IMR-90 (cell line): ENCODE measurements around the gene SNX5. TPM values are rescaled to one million over a fixed set of nuclear protein-coding genes. Genes with fewer than 3 reads are reported as not detected.

Experiments
- ATAC-seq: fragments of 200-7000 bp; cut with Tn5 transposase; 2 replicates; pipeline ENCODE4 v1.9.1; 2020; ENCODE audit warnings: low read depth, mild to moderate bottlenecking, moderate library complexity
- BruUV-seq: library from RNA; stranded (reverse); fragments of 400-500 nt; replicated peaks from 2 replicates; lab custom pipeline; 2021; lab: Mats Ljungman, UMichigan
- CTCF ChIA-PET: fragments of 300-600 bp; formaldehyde crosslinking; extraction: SDS; loops from one replicate; lab custom pipeline; 2021; ENCODE audit warnings: antibody characterized with exemption; lab: Yijun Ruan, JAX
- POLR2A ChIA-PET: fragments of 300-600 bp; sonication (Branson Sonifier 250); formaldehyde crosslinking; loops from one replicate; lab custom pipeline; 2022; ENCODE audit warnings: antibody characterized with exemption; ENCODE audit not compliant: unreplicated experiment; lab: Charles Lee
- DNase-seq: peaks from one replicate; pipeline ENCODE4 v3.0.0; 2013
- H2AFZ ChIP-seq: replicated peaks from 2 replicates; pipeline ENCODE3; 2013; ENCODE audit warnings: low read length, mild to moderate bottlenecking; ENCODE audit not compliant: poor library complexity
- H2AK5ac ChIP-seq: 2 replicates; pipeline ENCODE4 v1.6.1; 2013; ENCODE audit warnings: low read depth, low read length, inconsistent platforms
- H2AK9ac ChIP-seq: replicated peaks from 2 replicates; pipeline ENCODE3; 2013; ENCODE audit warnings: mild to moderate bottlenecking, low read depth, low read length, moderate library complexity; ENCODE audit not compliant: poor library complexity
- H2BK120ac ChIP-seq: 2 replicates; pipeline ENCODE4 v1.6.1; 2013; ENCODE audit warnings: low read depth, low read length, inconsistent platforms
- H2BK15ac ChIP-seq: 3 replicates; pipeline ENCODE4 v1.6.1; 2013; ENCODE audit warnings: low read depth, low read length, inconsistent platforms
- H2BK20ac ChIP-seq: 2 replicates; pipeline ENCODE4 v1.6.1; 2013; ENCODE audit warnings: low read depth, mild to moderate bottlenecking, inconsistent platforms, low read length, moderate library complexity
- H2BK5ac ChIP-seq: 2 replicates; pipeline ENCODE4 v1.6.1; 2013; ENCODE audit warnings: mild to moderate bottlenecking, low read depth, low read length, inconsistent platforms; ENCODE audit not compliant: poor library complexity, severe bottlenecking
- H3K14ac ChIP-seq: replicated peaks from 2 replicates; pipeline ENCODE4 v1.6.1; 2013; ENCODE audit warnings: low read depth, low read length, inconsistent platforms
- H3K18ac ChIP-seq: 2 replicates; pipeline ENCODE4 v1.6.1; 2013; ENCODE audit warnings: low read depth, low read length, control low read depth
- H3K23ac ChIP-seq: 2 replicates; pipeline ENCODE4 v1.6.1; 2013; ENCODE audit warnings: low read depth, low read length, inconsistent platforms
- H3K27ac ChIP-seq: 2 replicates; pipeline ENCODE4 v1.5.1; 2013; ENCODE audit warnings: mild to moderate bottlenecking, control low read depth, low read length; ENCODE audit not compliant: insufficient read depth
- H3K27me3 ChIP-seq: 2 replicates; pipeline ENCODE4 v1.6.1; 2013; ENCODE audit warnings: low read length; ENCODE audit not compliant: control insufficient read depth, insufficient read depth
- H3K36me3 ChIP-seq: 2 replicates; pipeline ENCODE4 v1.6.1; 2013; ENCODE audit warnings: low read length, mixed read lengths; ENCODE audit not compliant: control insufficient read depth, insufficient read depth
- H3K4ac ChIP-seq: 2 replicates; pipeline ENCODE4 v1.6.1; 2013; ENCODE audit warnings: low read depth, low read length, inconsistent platforms
- H3K4me1 ChIP-seq: 2 replicates; pipeline ENCODE4 v1.6.1; 2013; ENCODE audit warnings: low read length, mixed read lengths; ENCODE audit not compliant: control insufficient read depth, insufficient read depth
- H3K4me2 ChIP-seq: 2 replicates; pipeline ENCODE4 v1.6.1; 2013; ENCODE audit warnings: low read depth, mild to moderate bottlenecking, control low read depth, low read length, moderate library complexity
- H3K4me3 ChIP-seq: 2 replicates; pipeline ENCODE4 v1.5.1; 2013; ENCODE audit warnings: low read depth, mild to moderate bottlenecking, control low read depth, low read length, moderate library complexity; ENCODE audit not compliant: insufficient read depth
- H3K56ac ChIP-seq: 2 replicates; pipeline ENCODE4 v1.6.1; 2013; ENCODE audit warnings: low read length, inconsistent platforms; ENCODE audit not compliant: insufficient read depth; ENCODE audit errors: extremely low read depth
- H3K79me1 ChIP-seq, 2 experiments: 2 replicates each; pipeline ENCODE4 v1.6.1; 2013; ENCODE audit warnings: low read length in 2 of 2, inconsistent platforms in 1 of 2, low read depth in 1 of 2
- H3K9ac ChIP-seq: 2 replicates; pipeline ENCODE4 v1.6.1; 2013; ENCODE audit warnings: low read depth, low read length, control low read depth
- H3K9me1 ChIP-seq: 2 replicates; pipeline ENCODE4 v1.6.1; 2013; ENCODE audit warnings: low read length, inconsistent platforms; ENCODE audit not compliant: insufficient read depth
- H3K9me3 ChIP-seq: 2 replicates; pipeline ENCODE4 v1.6.1; 2013; ENCODE audit warnings: low read length; ENCODE audit not compliant: control insufficient read depth, insufficient read depth
- H4K20me1 ChIP-seq: 2 replicates; pipeline ENCODE4 v1.6.1; 2013; ENCODE audit warnings: low read length, inconsistent platforms; ENCODE audit not compliant: insufficient read depth
- H4K5ac ChIP-seq: 2 replicates; pipeline ENCODE4 v1.6.1; 2013; ENCODE audit warnings: mild to moderate bottlenecking, low read depth, low read length, control low read depth
- H4K8ac ChIP-seq, 2 experiments: 2 replicates each; pipeline ENCODE4 v1.6.1; 2013; ENCODE audit warnings: low read depth in 2 of 2, low read length in 2 of 2, control low read depth in 1 of 2, inconsistent platforms in 1 of 2
- H4K91ac ChIP-seq: 2 replicates; pipeline ENCODE4 v1.6.1; 2013; ENCODE audit warnings: low read depth, low read length, inconsistent platforms; ENCODE audit not compliant: insufficient read depth
- BHLHE40 ChIP-seq: fragments of 150-350 bp; IDR thresholded peaks from 2 replicates; pipeline ENCODE4 v1.6.1; 2016; ENCODE audit warnings: mild to moderate bottlenecking, low read depth, low read length
- FOS ChIP-seq: fragments of 150-350 bp; IDR thresholded peaks from 2 replicates; pipeline ENCODE4 v1.6.1; 2016; ENCODE audit warnings: low read depth, low read length
- NFE2L2 ChIP-seq: fragments of 150-350 bp; IDR thresholded peaks from 2 replicates; pipeline ENCODE4 v1.6.1; 2016; ENCODE audit warnings: low read depth, mild to moderate bottlenecking, low read length
- POLR2A ChIP-seq: IDR thresholded peaks from 2 replicates; pipeline ENCODE4 v1.6.1; 2012; ENCODE audit warnings: mild to moderate bottlenecking, low read depth, low read length
- RAD21 ChIP-seq: IDR thresholded peaks from 2 replicates; pipeline ENCODE4 v1.6.1; 2012; ENCODE audit warnings: low read length, improper control_type of control experiment
- RCOR1 ChIP-seq: IDR thresholded peaks from 2 replicates; pipeline ENCODE4 v1.6.1; 2012; ENCODE audit warnings: mild to moderate bottlenecking, low read length, improper control_type of control experiment; ENCODE audit not compliant: insufficient replicate concordance
- RFX5 ChIP-seq: IDR thresholded peaks from 2 replicates; pipeline ENCODE4 v1.8.0; 2012; ENCODE audit warnings: low read depth, mild to moderate bottlenecking, low read length, moderate library complexity
- SMC3 ChIP-seq: fragments of 150-350 bp; IDR thresholded peaks from 2 replicates; pipeline ENCODE4 v1.6.1; 2016; ENCODE audit warnings: low read depth, mild to moderate bottlenecking, antibody characterized with exemption, low read length, moderate library complexity
- WGBS, 2 experiments: methylation state at CpG; one replicate each; pipeline versions ENCODE4 v1.1.5 to v1.1.7; 2013; ENCODE audit warnings: missing lambda C conversion rate in 2 of 2; ENCODE audit not compliant: insufficient read length in 1 of 2; ENCODE audit errors: extremely low coverage in 2 of 2; 5-methylcytosine and 5-hydroxymethylcytosine counted together
- dilution Hi-C: fragments of 300-500 bp; cut with HindIII; formaldehyde crosslinking; loops from one replicate; pipeline ENCODE4 v1.14.3; 2018; ENCODE audit warnings: low sequenced_read_pairs; ENCODE audit not compliant: unreplicated experiment
- in situ Hi-C: fragments of 300-500 bp; cut with MboI; formaldehyde crosslinking; loops from 3 replicates; pipeline ENCODE4 v1.14.3; 2019; ENCODE audit warnings: low sequenced_read_pairs, inconsistent platforms, mixed read lengths
- intact Hi-C: fragments of 100-400 bp; cut with micrococcal nuclease; formaldehyde crosslinking; loops from 2 replicates; pipeline ENCODE4 v1.10.0; 2022
- polyA plus RNA-seq, 3 experiments: library from polyadenylated mRNA; depleted of rRNA; stranded (reverse); fragments of >200 nt; gene quantifications; 2 replicates each; pipeline ENCODE4 v1.2.3, GENCODE V29; 2012; ENCODE audit warnings: low replicate concordance in 1 of 3
- total RNA-seq: library from RNA; depleted of rRNA; stranded (reverse); fragments of >200 nt; gene quantifications from 2 replicates; pipeline ENCODE4 v1.2.3, GENCODE V29; 2012
- TF ChIP-seq, protein P1 (sequence below): fragments of 150-350 bp; IDR thresholded peaks from 2 replicates; pipeline ENCODE4 v1.6.1; 2016; ENCODE audit warnings: low read depth, mild to moderate bottlenecking, low read length, moderate library complexity, borderline replicate concordance
- TF ChIP-seq, protein P2 (sequence below): conservative IDR thresholded peaks from 2 replicates; pipeline ENCODE4 v1.5.1; 2012; ENCODE audit warnings: mild to moderate bottlenecking, low read depth, low read length, improper control_type of control experiment

The SNX5 gene
- total and polyA plus RNA-seq, 2 of the 4 experiments (the other 2 are of a cell fraction): 65.4 to 92.8 TPM

DNA sequence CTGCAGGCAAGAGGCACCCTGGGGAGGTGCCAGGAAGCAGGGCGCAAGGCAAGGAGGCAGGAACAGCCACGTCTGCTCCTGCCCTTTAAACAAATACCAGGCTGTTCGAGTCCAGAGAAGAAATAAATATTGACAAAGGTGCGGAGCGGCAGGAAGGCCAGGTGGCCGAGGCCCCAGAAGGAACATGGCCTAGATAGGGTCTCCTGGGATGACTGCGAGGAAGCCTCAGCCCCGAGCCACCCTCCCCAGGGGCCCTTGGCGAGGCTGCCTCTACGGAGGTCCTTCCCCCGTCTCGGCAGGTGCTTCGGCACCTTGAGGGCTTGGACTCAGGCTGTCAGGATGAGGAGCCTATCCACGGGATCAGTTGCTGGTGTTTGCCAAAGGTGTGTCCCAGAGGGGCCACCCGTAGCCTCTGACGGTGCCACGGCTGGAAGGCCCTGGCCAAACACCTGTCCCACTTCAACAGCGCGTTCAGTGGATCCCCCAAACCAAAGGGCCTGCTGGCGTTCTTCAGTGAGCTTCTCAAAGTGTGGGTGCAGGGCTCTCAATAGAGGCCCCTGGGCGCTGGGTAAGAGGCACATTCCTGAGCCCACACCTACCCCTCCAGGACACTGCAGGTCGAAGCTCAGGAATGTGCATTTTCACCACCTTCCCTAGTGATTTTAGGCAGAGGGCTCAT is 39.8 kb downstream of the SNX5 start:
- H3K27me3 ChIP-seq: peaks cover 7% of the 10 kb centered on the region; the same call in 1 of the 2 replicates
- no peak overlapping the region for H2BK5ac ChIP-seq
- H2BK15ac ChIP-seq: no peak overlapping the region
- no peak overlapping the region for H2AFZ ChIP-seq
- H2BK20ac ChIP-seq: no peak overlapping the region
- DNase-seq (no peak), ATAC-seq (no peak)
- intact Hi-C loops: no loop called here
- TF ChIP-seq POLR2A (no peak), FOS (no peak), RCOR1 (no peak), SMC3 (no peak), NFE2L2 (no peak), RFX5 (no peak), RAD21 (no peak), BHLHE40 (no peak)
- TF ChIP-seq, protein P1, sequence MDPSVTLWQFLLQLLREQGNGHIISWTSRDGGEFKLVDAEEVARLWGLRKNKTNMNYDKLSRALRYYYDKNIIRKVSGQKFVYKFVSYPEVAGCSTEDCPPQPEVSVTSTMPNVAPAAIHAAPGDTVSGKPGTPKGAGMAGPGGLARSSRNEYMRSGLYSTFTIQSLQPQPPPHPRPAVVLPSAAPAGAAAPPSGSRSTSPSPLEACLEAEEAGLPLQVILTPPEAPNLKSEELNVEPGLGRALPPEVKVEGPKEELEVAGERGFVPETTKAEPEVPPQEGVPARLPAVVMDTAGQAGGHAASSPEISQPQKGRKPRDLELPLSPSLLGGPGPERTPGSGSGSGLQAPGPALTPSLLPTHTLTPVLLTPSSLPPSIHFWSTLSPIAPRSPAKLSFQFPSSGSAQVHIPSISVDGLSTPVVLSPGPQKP: no peak
- TF ChIP-seq, protein P2, sequence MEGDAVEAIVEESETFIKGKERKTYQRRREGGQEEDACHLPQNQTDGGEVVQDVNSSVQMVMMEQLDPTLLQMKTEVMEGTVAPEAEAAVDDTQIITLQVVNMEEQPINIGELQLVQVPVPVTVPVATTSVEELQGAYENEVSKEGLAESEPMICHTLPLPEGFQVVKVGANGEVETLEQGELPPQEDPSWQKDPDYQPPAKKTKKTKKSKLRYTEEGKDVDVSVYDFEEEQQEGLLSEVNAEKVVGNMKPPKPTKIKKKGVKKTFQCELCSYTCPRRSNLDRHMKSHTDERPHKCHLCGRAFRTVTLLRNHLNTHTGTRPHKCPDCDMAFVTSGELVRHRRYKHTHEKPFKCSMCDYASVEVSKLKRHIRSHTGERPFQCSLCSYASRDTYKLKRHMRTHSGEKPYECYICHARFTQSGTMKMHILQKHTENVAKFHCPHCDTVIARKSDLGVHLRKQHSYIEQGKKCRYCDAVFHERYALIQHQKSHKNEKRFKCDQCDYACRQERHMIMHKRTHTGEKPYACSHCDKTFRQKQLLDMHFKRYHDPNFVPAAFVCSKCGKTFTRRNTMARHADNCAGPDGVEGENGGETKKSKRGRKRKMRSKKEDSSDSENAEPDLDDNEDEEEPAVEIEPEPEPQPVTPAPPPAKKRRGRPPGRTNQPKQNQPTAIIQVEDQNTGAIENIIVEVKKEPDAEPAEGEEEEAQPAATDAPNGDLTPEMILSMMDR: no peak
- H3K36me3 ChIP-seq: no peaks in the 10 kb centered on the region
- no peak overlapping the region for H2AK5ac ChIP-seq
- H2AK9ac ChIP-seq: no peak overlapping the region
- no peak overlapping the region for H3K4ac ChIP-seq
- no peak overlapping the region for H3K56ac ChIP-seq
- H4K8ac ChIP-seq: no peak overlapping the region
- peaks cover 4% of the 10 kb centered on the region; the same call in 1 of the 2 replicates for H3K4me1 ChIP-seq
- no peaks in the 10 kb centered on the region for H4K20me1 ChIP-seq
- no peaks in the 10 kb centered on the region for H3K79me1 ChIP-seq
- WGBS, 2 experiments: 89% methylated on average over 9 of the region's 22 CpGs; no CpG with 5 or more reads in 1 of the 2 experiments
- ChIA-PET POLR2A (no interaction called here), CTCF (no interaction called here)
- H3K23ac ChIP-seq: no peak overlapping the region
- H3K9me1 ChIP-seq: no peaks in the 10 kb centered on the region
- H3K4me3 ChIP-seq: no peak overlapping the region
- H3K14ac ChIP-seq: no peak overlapping the region
- no peak overlapping the region for H3K4me2 ChIP-seq
- no peak overlapping the region for H4K91ac ChIP-seq
- H3K9ac ChIP-seq: no peak overlapping the region
- no peak overlapping the region for H3K18ac ChIP-seq
- H4K5ac ChIP-seq: no peak overlapping the region
- no TSS peak for BruUV-seq
- dilution Hi-C loops: no loop called here
- in situ Hi-C loops: loop anchor here (10.0 kb wide), 1 partner anchor 414 kb away; no protein-coding TSS in a partner anchor
- no peak overlapping the region for H3K27ac ChIP-seq
- H2BK120ac ChIP-seq: no peak overlapping the region
- peaks cover 3% of the 10 kb centered on the region; the same call in 1 of the 2 replicates for H3K9me3 ChIP-seq
